ENCODE results near the gene APAF1. TPM values are rescaled to one million over a fixed set of nuclear protein-coding genes. Genes with fewer than 3 reads are reported as not detected.
"Not testable (repeated sequence)": the region's sequence is repeated elsewhere in the genome, so short reads cannot be mapped to it uniquely, and the experiment has no call there.

The APAF1 gene
- polyA plus RNA-seq, 1 donor: 46.2 TPM

DNA sequence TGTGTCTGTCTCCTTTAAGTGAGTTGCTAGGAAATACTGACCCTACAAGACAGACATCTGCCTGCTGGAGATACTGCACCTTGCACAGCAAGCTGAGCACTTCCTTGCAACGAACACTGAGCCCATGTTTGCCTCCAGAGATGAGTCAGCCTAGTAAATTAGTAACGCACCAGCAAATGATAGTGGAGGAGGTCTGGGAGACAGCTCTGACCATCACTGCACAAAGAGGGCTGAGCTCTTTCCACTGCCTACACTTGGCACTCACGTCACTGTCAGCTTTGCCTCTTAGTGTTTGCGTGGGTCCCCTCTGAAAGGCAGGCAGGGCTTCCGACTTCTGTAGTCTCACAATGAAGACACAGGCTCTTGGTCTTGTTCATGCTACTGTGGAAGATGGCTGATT lies 109.0 kb downstream of the APAF1 start:
- DNase-seq: no peak

DNA sequence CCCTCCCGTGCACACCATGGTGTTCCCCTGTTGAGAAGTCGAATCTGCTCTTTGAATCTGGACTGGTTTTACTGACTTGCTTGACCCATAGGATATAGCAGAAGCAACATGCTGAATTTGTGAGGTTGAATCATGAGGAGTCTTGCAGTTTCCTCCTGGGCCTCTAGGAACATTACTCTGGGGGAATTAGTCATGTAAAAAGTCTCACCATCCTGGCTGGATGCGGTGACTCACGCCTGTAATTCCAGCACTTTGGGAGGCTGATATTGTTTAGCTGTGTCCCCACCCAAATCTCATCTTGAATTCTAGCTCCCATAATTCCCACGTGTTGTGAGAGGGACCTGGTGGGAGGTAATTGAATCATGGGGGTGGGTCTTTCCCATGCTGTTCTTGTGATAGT lies 110.8 kb downstream of the APAF1 start:
- DNase-seq: not testable (repeated sequence)

DNA sequence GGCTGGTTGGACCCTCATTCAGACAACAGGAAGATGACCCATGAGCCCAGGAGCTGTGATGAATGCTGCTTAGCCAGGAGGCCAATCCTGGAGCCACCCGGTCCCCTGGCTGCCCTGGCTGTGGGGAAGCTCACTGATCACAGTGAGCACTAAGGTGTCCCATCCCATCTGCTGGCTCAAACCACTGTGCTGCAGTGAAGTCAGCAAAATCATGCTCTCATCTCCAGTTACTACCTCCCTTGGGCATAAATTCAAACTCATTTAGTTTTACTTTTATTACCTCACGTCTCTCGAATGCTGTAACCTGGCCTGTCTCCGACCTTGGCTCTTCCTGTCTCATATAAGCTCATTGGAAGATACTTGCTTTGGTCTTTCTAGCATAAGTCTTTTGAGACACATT lies 112.4 kb downstream of the APAF1 start:
- no peak for DNase-seq

DNA sequence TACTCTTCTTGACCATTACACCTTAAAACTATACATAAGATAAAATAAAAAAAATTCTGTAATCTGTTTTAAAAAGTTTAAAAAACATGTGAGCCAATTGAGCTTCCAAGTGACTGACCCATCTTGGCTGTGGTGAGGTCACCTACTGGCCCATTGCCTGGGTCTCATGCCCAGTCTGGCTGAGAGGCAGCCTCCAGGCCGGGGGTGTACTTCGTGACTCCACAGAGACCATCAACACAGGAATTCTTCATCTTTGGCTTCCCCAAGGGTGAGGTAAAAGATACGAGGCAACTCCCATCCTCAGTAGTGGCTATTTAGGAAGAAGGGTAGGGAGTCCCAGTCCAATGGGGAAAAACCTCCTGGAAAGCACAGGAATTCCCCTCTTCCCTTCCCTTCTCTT lies 113.2 kb downstream of the APAF1 start:
- no peak for DNase-seq

DNA sequence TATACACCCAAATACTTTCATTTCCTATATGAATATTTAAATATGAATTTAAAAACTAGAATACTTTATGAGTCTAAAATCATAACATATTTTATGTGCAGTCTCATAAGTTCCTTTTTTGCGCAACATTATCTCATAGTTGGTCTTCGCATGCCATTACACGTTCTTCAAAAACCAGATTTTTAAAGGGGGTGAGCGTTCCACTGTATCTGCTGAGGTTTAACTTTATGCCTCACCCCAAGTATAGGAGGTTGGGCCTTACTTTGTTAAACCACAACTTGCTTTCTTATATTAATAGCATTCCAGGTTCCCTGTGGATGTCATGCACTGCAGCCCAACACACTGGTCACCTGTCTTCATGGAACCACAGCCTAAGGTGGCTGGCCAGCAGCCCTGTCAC lies 118.6 kb downstream of the APAF1 start:
- DNase-seq: no peak

DNA sequence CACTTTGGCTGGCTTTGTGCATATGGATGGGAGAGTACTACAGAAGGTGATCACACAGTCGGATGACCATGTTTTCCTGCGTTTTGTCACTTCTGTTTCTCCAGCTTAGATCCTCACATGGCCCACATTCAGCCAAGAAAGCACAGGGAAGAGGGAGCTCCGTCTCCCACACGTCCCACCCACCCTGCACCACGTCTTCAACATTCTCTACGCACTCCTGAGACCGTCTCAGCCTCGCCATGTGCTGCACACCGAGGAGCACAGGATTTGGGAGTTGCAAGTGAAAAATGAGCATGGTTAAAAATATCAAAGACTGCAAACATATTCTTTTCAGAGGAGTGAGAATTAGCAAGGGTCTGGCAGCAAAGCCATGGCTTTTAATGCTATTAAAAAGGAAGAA lies 122.2 kb downstream of the APAF1 start:
- no peak for DNase-seq

DNA sequence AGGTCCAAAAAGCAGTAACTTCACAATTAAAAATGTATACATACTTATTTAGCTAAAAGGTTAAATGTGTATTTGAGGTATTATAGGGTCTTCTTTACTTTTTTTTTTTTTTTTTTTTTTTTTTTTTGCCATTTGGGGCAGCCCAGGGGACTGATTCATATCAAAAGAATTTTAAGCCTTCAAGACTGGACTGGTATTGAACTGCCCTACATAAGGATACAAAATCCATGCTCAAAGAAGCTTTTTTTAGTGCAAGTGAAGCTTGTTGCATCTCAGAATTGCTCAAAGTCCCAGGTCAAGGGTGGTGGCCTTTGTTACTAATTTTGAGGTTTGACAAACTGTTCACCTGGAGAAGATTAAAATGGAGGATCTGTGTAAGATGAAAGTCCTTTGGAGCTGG lies 124.0 kb downstream of the APAF1 start:
- DNase-seq: no peak

DNA sequence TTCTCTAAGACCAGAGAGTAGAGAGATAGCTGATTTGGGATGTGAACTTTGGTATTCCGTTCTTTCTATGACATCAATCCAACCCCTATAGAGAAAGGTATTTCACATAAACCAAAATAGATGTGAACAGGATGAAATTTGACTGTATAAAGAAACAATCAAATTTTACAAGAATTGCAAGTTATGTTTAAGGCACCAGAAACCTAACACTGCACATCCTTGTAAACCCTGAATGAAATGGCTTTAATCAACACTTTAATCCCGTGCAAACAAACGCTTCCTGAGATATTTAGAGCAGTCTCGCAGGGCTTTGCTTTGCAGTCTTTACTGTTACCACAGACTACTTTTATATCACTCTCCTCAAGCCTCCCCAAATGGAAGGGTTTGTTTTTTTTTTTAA lies 125.1 kb downstream of the APAF1 start:
- no peak for DNase-seq

DNA sequence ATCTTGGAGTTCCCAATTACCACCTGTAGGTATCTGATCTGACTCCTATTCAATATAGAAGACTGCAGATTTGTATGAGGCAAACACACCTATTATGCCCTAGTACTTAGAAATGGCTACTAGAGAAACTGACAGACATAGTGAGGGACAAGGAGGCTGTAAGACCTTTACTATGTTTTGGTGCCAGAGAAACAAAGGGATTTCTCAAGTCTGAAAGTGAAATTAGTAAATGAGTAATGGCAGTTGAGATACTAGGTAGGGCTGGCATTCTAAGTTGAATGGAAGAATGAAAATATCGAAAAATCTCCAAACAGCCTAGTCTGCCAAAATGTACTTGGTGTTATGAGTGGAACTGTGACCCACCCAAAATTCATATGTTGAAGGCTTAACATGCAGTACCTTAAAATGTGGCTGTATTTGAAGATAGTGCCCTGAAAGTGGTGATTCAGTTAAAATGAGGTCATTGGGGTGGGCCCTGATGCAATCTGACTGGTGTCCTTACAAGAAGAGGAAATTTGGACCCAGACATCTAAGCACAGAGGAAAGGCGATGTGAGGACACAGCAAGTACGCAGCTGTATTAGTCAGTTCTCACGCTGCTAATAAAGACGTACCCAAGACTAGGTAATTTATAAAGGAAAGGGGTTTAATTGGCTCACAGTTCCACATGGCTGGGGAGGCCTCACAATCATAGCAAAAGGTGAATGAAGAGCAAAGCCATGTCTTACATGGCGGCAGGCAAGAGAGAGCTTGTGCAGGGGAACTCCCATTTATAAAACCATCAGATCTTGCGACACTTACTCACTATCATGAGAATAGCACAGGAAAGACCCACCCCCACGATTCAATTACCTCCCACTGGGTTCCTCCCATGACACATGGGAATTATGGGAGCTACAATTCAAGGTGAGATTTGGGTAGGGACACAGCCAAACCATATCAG lies 127.0 kb downstream of the APAF1 start:
- DNase-seq: no peak

DNA sequence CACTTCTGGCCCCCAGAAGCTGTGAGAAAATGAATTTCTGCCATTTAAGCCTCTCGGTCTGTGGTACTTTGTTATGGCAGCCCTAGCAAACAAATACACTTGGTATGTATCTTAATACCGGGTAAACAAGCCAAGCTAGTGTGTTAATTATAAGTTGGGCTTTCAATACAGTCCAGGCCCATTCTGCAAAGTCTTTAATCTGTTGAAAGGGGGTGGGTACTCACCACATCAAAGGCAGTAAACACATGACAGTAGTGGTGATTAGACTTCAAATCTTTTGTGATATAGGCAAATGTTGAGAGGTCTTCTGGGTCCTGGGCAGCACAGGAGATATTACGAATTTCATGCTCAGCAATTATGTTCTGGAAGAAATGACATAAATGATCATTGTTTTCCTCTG lies 127.7 kb downstream of the APAF1 start:
- no peak for DNase-seq

DNA sequence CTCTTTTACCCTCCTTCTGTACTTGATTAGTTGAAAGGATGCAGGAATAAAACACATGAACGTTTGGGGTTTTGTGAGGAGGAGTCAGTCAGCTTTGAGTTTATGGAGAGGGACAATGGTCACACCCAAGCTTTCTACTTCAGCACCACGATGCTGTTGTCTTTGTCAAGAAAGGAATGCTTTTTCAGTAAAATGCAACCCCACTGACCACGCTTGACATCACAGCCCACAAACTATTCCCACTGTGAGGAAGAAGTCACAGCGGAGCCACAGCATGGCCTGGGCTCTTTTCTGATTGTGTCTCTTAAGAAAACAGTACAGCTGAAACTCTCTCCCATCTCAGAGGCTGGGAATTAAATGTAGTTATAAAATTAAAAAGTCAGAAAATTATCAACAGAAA lies 135.2 kb downstream of the APAF1 start:
- no peak for DNase-seq

DNA sequence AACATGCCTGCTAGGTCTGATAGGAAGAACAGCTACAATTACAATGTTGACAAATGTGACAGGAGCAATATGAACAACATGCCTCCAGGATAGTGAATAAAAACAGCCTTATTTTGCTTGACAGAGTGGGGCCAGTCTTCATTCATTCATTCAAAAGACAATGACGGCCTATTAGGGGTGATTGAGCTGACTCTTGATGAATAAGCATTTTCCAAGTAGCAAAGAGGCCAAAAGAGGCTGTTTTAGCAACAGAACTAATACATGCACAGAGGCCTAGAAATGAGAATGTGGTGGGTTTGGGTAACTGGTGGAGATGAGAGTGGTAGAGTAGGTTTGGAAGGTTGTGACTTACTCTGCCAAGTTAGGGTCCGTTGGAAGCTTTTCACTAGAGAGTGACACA lies 138.3 kb downstream of the APAF1 start:
- DNase-seq: no peak

Other genes starting within 250 kb of the APAF1 start
- gene TMPO, start 129.7 kb upstream of the APAF1 start, polyA plus RNA-seq (ENCODE audit: insufficient read length): 259 TPM
- 728 TPM for gene SLC25A3, start 51.6 kb upstream of the APAF1 start, polyA plus RNA-seq (ENCODE audit: insufficient read length)
- 25.0 TPM for gene IKBIP, start 502 bp upstream of the APAF1 start, polyA plus RNA-seq (ENCODE audit: insufficient read length)